CD4-positive, alpha-beta T cell treated with Interleukin-17A for 4 hours (primary cell): Measurements from ENCODE around the gene DOCK9.

Experiments
- DNase-seq: peaks from one replicate; pipeline ENCODE4 v3.0.0-alpha.2; 2020; ENCODE audit warnings: mixed read lengths

DOCK9 gene

GRCh38 chr13:98792321-98792720 is 185.5 kb downstream of the DOCK9 start:
- DNase-seq, result no peak

GRCh38 chr13:98791611-98792010 is 186.3 kb downstream of the DOCK9 start:
- DNase-seq, result no peak

GRCh38 chr13:98787996-98788395 is 189.9 kb downstream of the DOCK9 start:
- no peak for DNase-seq

- DNase-seq, result no peak
These were observed 190.7 kb downstream of the DOCK9 start for GRCh38 chr13:98787173-98787572.

- no peak for DNase-seq
These were observed 191.8 kb downstream of the DOCK9 start for GRCh38 chr13:98786023-98786422.

GRCh38 chr13:98785405-98785804 is 192.5 kb downstream of the DOCK9 start:
- DNase-seq, result no peak

- no peak for DNase-seq
These were observed 193.2 kb downstream of the DOCK9 start for GRCh38 chr13:98784666-98785065.

- DNase-seq, result no peak
These were observed 193.9 kb downstream of the DOCK9 start for GRCh38 chr13:98783856-98784478.

GRCh38 chr13:98782654-98783053 is 195.2 kb downstream of the DOCK9 start:
- no peak for DNase-seq

GRCh38 chr13:98781905-98782304 is 196.0 kb downstream of the DOCK9 start:
- no peak for DNase-seq

- no peak for DNase-seq
These were observed 196.4 kb downstream of the DOCK9 start for GRCh38 chr13:98781470-98781869.

GRCh38 chr13:98781045-98781444 is 196.8 kb downstream of the DOCK9 start:
- DNase-seq, result no peak

- no peak for DNase-seq
These were observed 197.4 kb downstream of the DOCK9 start for GRCh38 chr13:98780451-98780850.

- DNase-seq, result no peak
These were observed 198.2 kb downstream of the DOCK9 start for GRCh38 chr13:98779695-98780094.

- DNase-seq, result no peak
These were observed 199.1 kb downstream of the DOCK9 start for GRCh38 chr13:98778749-98779148.

GRCh38 chr13:98776644-98777043 is 201.2 kb downstream of the DOCK9 start:
- DNase-seq, result no peak

GRCh38 chr13:98775844-98776598 is 201.8 kb downstream of the DOCK9 start:
- DNase-seq, result no peak

GRCh38 chr13:98775386-98775785 is 202.5 kb downstream of the DOCK9 start:
- no peak for DNase-seq

GRCh38 chr13:98774776-98775175 is 203.1 kb downstream of the DOCK9 start:
- no peak for DNase-seq

GRCh38 chr13:98773921-98774320 is 203.9 kb downstream of the DOCK9 start:
- DNase-seq, result no peak

- DNase-seq, result no peak
These were observed 204.9 kb downstream of the DOCK9 start for GRCh38 chr13:98772794-98773452.

GRCh38 chr13:98771838-98772611 is 205.8 kb downstream of the DOCK9 start:
- DNase-seq, result no peak

GRCh38 chr13:98769736-98770135 is 208.1 kb downstream of the DOCK9 start:
- no peak for DNase-seq
